ENCODE results near the gene SGMS1. TPM values are rescaled to one million over a fixed set of nuclear protein-coding genes. Genes with fewer than 3 reads are reported as not detected.
A peak's percentile ranks its signal among the peaks of the same experiment; 100 is the strongest.

Gene SGMS1
- total and polyA plus RNA-seq, 2 experiments from 2014 or later: 15.0 to 34.7 TPM

DNA sequence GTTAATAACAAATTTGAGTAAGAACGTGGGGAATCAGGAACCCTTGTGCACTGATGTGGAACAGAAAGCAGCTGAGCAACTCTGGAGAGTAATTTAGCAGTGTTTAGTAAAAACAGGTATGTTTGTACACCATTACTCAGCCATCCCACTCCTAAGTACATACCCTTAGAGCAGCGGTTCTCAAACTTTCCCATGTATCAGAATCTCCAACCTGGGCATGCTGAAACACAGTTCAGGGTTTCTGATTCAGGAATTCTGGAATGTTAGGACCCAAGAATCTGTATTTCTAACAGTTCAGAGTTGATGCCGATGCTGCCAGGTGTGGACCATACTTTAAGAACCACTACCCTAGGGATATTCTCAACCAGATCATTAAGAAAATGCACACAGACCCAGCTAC lies 5.1 kb downstream of the SGMS1 start (continued):
- TF ChIP-seq, protein P1, sequence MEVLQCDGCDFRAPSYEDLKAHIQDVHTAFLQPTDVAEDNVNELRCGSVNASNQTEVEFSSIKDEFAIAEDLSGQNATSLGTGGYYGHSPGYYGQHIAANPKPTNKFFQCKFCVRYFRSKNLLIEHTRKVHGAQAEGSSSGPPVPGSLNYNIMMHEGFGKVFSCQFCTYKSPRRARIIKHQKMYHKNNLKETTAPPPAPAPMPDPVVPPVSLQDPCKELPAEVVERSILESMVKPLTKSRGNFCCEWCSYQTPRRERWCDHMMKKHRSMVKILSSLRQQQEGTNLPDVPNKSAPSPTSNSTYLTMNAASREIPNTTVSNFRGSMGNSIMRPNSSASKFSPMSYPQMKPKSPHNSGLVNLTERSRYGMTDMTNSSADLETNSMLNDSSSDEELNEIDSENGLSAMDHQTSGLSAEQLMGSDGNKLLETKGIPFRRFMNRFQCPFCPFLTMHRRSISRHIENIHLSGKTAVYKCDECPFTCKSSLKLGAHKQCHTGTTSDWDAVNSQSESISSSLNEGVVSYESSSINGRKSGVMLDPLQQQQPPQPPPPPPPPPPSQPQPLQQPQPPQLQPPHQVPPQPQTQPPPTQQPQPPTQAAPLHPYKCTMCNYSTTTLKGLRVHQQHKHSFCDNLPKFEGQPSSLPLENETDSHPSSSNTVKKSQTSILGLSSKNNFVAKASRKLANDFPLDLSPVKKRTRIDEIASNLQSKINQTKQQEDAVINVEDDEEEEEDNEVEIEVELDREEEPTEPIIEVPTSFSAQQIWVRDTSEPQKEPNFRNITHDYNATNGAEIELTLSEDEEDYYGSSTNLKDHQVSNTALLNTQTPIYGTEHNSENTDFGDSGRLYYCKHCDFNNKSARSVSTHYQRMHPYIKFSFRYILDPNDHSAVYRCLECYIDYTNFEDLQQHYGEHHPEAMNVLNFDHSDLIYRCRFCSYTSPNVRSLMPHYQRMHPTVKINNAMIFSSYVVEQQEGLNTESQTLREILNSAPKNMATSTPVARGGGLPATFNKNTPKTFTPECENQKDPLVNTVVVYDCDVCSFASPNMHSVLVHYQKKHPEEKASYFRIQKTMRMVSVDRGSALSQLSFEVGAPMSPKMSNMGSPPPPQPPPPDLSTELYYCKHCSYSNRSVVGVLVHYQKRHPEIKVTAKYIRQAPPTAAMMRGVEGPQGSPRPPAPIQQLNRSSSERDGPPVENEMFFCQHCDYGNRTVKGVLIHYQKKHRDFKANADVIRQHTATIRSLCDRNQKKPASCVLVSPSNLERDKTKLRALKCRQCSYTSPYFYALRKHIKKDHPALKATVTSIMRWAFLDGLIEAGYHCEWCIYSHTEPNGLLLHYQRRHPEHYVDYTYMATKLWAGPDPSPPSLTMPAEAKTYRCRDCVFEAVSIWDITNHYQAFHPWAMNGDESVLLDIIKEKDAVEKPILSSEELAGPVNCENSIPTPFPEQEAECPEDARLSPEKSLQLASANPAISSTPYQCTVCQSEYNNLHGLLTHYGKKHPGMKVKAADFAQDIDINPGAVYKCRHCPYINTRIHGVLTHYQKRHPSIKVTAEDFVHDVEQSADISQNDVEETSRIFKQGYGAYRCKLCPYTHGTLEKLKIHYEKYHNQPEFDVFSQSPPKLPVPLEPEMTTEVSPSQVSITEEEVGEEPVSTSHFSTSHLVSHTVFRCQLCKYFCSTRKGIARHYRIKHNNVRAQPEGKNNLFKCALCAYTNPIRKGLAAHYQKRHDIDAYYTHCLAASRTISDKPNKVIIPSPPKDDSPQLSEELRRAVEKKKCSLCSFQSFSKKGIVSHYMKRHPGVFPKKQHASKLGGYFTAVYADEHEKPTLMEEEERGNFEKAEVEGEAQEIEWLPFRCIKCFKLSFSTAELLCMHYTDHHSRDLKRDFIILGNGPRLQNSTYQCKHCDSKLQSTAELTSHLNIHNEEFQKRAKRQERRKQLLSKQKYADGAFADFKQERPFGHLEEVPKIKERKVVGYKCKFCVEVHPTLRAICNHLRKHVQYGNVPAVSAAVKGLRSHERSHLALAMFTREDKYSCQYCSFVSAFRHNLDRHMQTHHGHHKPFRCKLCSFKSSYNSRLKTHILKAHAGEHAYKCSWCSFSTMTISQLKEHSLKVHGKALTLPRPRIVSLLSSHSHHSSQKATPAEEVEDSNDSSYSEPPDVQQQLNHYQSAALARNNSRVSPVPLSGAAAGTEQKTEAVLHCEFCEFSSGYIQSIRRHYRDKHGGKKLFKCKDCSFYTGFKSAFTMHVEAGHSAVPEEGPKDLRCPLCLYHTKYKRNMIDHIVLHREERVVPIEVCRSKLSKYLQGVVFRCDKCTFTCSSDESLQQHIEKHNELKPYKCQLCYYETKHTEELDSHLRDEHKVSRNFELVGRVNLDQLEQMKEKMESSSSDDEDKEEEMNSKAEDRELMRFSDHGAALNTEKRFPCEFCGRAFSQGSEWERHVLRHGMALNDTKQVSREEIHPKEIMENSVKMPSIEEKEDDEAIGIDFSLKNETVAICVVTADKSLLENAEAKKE (CRISPR knock-in tag; IDR thresholded peaks at IDR 0.05): no peak
- TF ChIP-seq POLR2AphosphoS5 (IDR thresholded peaks at IDR 0.05; ENCODE audit: low read depth): no peak
- TF ChIP-seq JUNB (IDR thresholded peaks at IDR 0.05; ENCODE audit: unreplicated experiment): no peak

DNA sequence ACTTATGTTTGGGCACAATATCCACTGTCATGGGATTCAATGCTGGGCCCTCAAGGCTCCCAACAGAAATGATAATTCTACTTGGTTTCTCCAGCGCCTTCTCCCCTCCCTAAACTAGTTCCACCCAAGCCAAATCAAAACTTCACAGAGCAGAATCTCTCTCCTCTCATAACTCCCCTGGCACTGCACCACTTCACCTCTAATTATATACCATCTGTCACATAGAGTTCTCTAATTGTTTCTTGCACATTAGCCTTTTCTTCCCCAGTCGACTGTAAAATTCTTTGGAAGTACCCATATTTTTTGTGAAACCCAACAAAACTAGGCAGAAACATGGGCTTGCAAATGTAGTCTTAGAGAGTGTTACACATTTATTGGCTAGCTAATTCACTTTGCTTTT lies 8.1 kb downstream of the SGMS1 start:
- no peak for DNase-seq (ENCODE audit: low spot score)
- H3K79me2 ChIP-seq (replicated peaks; ENCODE audit: insufficient read depth): peaks cover 85% of the 10 kb centered on the region
- H3K27ac ChIP-seq (ENCODE audit: low read depth): no peak overlapping the region
- no peaks in the 10 kb centered on the region for H3K9me2 ChIP-seq (ENCODE audit: insufficient read depth)
- H4K20me1 ChIP-seq (replicated peaks; ENCODE audit: insufficient read depth): no peaks in the 10 kb centered on the region
- H3K9me3 Mint-ChIP-seq: no peaks in the 10 kb centered on the region
- peak overlapping the region; percentile 63; the same call in 1 of the 2 replicates for H3K27ac Mint-ChIP-seq
- no peaks in the 10 kb centered on the region for H3K27me3 ChIP-seq (ENCODE audit: insufficient read depth)
- no peak overlapping the region for H2AFZ ChIP-seq
- no peaks in the 10 kb centered on the region for H3K36me3 Mint-ChIP-seq (ENCODE audit: low read depth)
- 0 out of 2 replicates have a peak overlapping the region, but pooled peaks have one; percentile 56 for H3K4me2 ChIP-seq
- H3K27me3 Mint-ChIP-seq (ENCODE audit: insufficient read depth, low read depth, poor library complexity): peaks cover 10% of the 10 kb centered on the region
- peaks cover 84% of the 10 kb centered on the region for H3K4me1 ChIP-seq (ENCODE audit: insufficient read depth)
- H3F3A ChIP-seq (replicated peaks; ENCODE audit: low read depth): peaks cover 5% of the 10 kb centered on the region
- no peaks in the 10 kb centered on the region for H3K36me3 ChIP-seq (ENCODE audit: insufficient read depth)
- no peak overlapping the region; the same call in 2 of the 3 replicates for H3K4me3 Mint-ChIP-seq
- TF ChIP-seq STAT1 (IDR thresholded peaks at IDR 0.05; ENCODE audit: unreplicated experiment) (no peak), CREB1 (CRISPR knock-in tag; IDR thresholded peaks at IDR 0.05; ENCODE audit: low read depth) (no peak), EZH2 (IDR thresholded peaks at IDR 0.05; ENCODE audit: low read depth, unreplicated experiment) (no peak), ZNF114 (CRISPR knock-in tag; IDR thresholded peaks at IDR 0.05) (no peak), POLR2AphosphoS5 (IDR thresholded peaks at IDR 0.05; ENCODE audit: low read depth) (no peak), JUNB (IDR thresholded peaks at IDR 0.05; ENCODE audit: unreplicated experiment) (no peak), ZNF331 (CRISPR knock-in tag; IDR thresholded peaks at IDR 0.05; ENCODE audit: low read depth) (no peak)
- TF ChIP-seq, protein P2, sequence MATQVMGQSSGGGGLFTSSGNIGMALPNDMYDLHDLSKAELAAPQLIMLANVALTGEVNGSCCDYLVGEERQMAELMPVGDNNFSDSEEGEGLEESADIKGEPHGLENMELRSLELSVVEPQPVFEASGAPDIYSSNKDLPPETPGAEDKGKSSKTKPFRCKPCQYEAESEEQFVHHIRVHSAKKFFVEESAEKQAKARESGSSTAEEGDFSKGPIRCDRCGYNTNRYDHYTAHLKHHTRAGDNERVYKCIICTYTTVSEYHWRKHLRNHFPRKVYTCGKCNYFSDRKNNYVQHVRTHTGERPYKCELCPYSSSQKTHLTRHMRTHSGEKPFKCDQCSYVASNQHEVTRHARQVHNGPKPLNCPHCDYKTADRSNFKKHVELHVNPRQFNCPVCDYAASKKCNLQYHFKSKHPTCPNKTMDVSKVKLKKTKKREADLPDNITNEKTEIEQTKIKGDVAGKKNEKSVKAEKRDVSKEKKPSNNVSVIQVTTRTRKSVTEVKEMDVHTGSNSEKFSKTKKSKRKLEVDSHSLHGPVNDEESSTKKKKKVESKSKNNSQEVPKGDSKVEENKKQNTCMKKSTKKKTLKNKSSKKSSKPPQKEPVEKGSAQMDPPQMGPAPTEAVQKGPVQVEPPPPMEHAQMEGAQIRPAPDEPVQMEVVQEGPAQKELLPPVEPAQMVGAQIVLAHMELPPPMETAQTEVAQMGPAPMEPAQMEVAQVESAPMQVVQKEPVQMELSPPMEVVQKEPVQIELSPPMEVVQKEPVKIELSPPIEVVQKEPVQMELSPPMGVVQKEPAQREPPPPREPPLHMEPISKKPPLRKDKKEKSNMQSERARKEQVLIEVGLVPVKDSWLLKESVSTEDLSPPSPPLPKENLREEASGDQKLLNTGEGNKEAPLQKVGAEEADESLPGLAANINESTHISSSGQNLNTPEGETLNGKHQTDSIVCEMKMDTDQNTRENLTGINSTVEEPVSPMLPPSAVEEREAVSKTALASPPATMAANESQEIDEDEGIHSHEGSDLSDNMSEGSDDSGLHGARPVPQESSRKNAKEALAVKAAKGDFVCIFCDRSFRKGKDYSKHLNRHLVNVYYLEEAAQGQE (IDR thresholded peaks at IDR 0.05; ENCODE audit: unreplicated experiment): no peak
- peaks cover 83% of the 10 kb centered on the region for H3K4me1 Mint-ChIP-seq
- no peak overlapping the region for H3K4me3 ChIP-seq
- ATAC-seq: no peak
